Colon (tissue), 2 donors: ENCODE data around the gene ZNHIT6.
"Not testable (repeated sequence)": the region's sequence is repeated elsewhere in the genome, so short reads cannot be mapped to it uniquely, and the experiment has no call there.

ENCODE experiments used
- FAIRE-seq: peaks from 2 replicates; lab custom pipeline; 2012; peaks lifted over from hg19 to GRCh38; lab: Jason Lieb, UNC
- donor health status: control.
- donor health status: control.

The ZNHIT6 gene

GRCh38 chr1:85672031-85672660 lies 36.1 kb downstream of the ZNHIT6 start:
- no peak for FAIRE-seq

- FAIRE-seq, result no peak
Measured at GRCh38 chr1:85665932-85666331, 42.3 kb downstream of the ZNHIT6 start.

- no peak for FAIRE-seq
Measured at GRCh38 chr1:85663382-85663781, 44.9 kb downstream of the ZNHIT6 start.

- no peak for FAIRE-seq
Measured at GRCh38 chr1:85661767-85662166, 46.5 kb downstream of the ZNHIT6 start.

GRCh38 chr1:85660541-85660940 lies 47.7 kb downstream of the ZNHIT6 start:
- FAIRE-seq, result no peak

GRCh38 chr1:85659174-85659573 lies 49.1 kb downstream of the ZNHIT6 start:
- no peak for FAIRE-seq

- no peak for FAIRE-seq
Measured at GRCh38 chr1:85656948-85657347, 51.3 kb downstream of the ZNHIT6 start.

- FAIRE-seq, result no peak
Measured at GRCh38 chr1:85656256-85656655, 52.0 kb downstream of the ZNHIT6 start.

- FAIRE-seq, result no peak
Measured at GRCh38 chr1:85655315-85655714, 52.9 kb downstream of the ZNHIT6 start.

- no peak for FAIRE-seq
Measured at GRCh38 chr1:85654066-85654782, 54.0 kb downstream of the ZNHIT6 start.

- FAIRE-seq, result no peak
Measured at GRCh38 chr1:85652327-85652726, 55.9 kb downstream of the ZNHIT6 start.

GRCh38 chr1:85650645-85651044 lies 57.6 kb downstream of the ZNHIT6 start:
- no peak for FAIRE-seq

GRCh38 chr1:85649591-85649990 lies 58.6 kb downstream of the ZNHIT6 start:
- FAIRE-seq, result no peak

GRCh38 chr1:85641598-85642556 lies 66.4 kb downstream of the ZNHIT6 start:
- not testable (repeated sequence) for FAIRE-seq

- FAIRE-seq, result not testable (repeated sequence)
Measured at GRCh38 chr1:85639920-85640319, 68.3 kb downstream of the ZNHIT6 start.

- FAIRE-seq, result no peak
Measured at GRCh38 chr1:85638412-85638811, 69.8 kb downstream of the ZNHIT6 start.

- no peak for FAIRE-seq
Measured at GRCh38 chr1:85630493-85630892, 77.7 kb downstream of the ZNHIT6 start.

GRCh38 chr1:85629532-85629920 lies 78.7 kb downstream of the ZNHIT6 start:
- no peak for FAIRE-seq

- FAIRE-seq, result no peak
Measured at GRCh38 chr1:85628791-85629531, 79.3 kb downstream of the ZNHIT6 start.

GRCh38 chr1:85626818-85627217 lies 81.4 kb downstream of the ZNHIT6 start:
- FAIRE-seq, result no peak

- FAIRE-seq, result no peak
Measured at GRCh38 chr1:85624361-85624760, 83.9 kb downstream of the ZNHIT6 start.

GRCh38 chr1:85623061-85623471 lies 85.2 kb downstream of the ZNHIT6 start:
- no peak for FAIRE-seq
